Stimulated activated CD8-positive, alpha-beta memory T cell treated with anti-CD3 and anti-CD28 coated beads, Interleukin-15, amount 100 ng/mL, for 24 hours (primary cell): ENCODE data around the gene TBX20.
"Not testable (repeated sequence)": the region's sequence is repeated elsewhere in the genome, so short reads cannot be mapped to it uniquely, and the experiment has no call there.

ENCODE experiments used
- DNase-seq: peaks from one replicate; pipeline ENCODE4 v3.0.0-alpha.2; 2020; ENCODE audit warnings: low read depth

TBX20 gene

GRCh38 chr7:35161059-35161740, 92.7 kb downstream of the TBX20 start:
- DNase-seq = not testable (repeated sequence)
